D341Med (cell line): Measurements from ENCODE around the gene DIDO1.

Experiments
- DNase-seq: peaks from one replicate; pipeline ENCODE4 v3.0.0; 2012; ENCODE audit warnings: low spot score

The DIDO1 gene

GRCh38 chr20:62926229-62927127, at the start of gene DIDO1:
Gene DIDO1 (minus strand): TSS chr20:62926505.
- DNase-seq: peak; percentile 98

GRCh38 chr20:62975251-62975760, 49.0 kb upstream of the DIDO1 start:
- no peak for DNase-seq

GRCh38 chr20:62972845-62973745, 46.8 kb upstream of the DIDO1 start:
- no peak for DNase-seq

GRCh38 chr20:62971950-62972844, 45.9 kb upstream of the DIDO1 start:
- DNase-seq: peak; percentile 95

- DNase-seq: no peak
These were observed 45.1 kb upstream of the DIDO1 start for GRCh38 chr20:62971211-62971949.

- DNase-seq: no peak
These were observed 44.3 kb upstream of the DIDO1 start for GRCh38 chr20:62970307-62971210.

GRCh38 chr20:62969939-62970306, 43.6 kb upstream of the DIDO1 start:
- no peak for DNase-seq

GRCh38 chr20:62969179-62969760, 43.0 kb upstream of the DIDO1 start:
- DNase-seq: no peak

GRCh38 chr20:62968378-62969178, 42.3 kb upstream of the DIDO1 start:
- no peak for DNase-seq

- DNase-seq: no peak
These were observed 41.5 kb upstream of the DIDO1 start for GRCh38 chr20:62967628-62968351.

- no peak for DNase-seq
These were observed 40.8 kb upstream of the DIDO1 start for GRCh38 chr20:62967149-62967501.

GRCh38 chr20:62966212-62967148, 40.2 kb upstream of the DIDO1 start:
- no peak for DNase-seq

- no peak for DNase-seq
These were observed 39.1 kb upstream of the DIDO1 start for GRCh38 chr20:62965363-62965771.

- DNase-seq: no peak
These were observed 38.4 kb upstream of the DIDO1 start for GRCh38 chr20:62964700-62965099.

GRCh38 chr20:62963614-62964397, 37.5 kb upstream of the DIDO1 start:
- no peak for DNase-seq
